ENCODE results near the gene LACC1. TPM values are rescaled to one million over a fixed set of nuclear protein-coding genes. Genes with fewer than 3 reads are reported as not detected.

LACC1 gene
- total RNA-seq, 2 donors from 2014 or later, result 2.3 to 9.9 TPM

DNA sequence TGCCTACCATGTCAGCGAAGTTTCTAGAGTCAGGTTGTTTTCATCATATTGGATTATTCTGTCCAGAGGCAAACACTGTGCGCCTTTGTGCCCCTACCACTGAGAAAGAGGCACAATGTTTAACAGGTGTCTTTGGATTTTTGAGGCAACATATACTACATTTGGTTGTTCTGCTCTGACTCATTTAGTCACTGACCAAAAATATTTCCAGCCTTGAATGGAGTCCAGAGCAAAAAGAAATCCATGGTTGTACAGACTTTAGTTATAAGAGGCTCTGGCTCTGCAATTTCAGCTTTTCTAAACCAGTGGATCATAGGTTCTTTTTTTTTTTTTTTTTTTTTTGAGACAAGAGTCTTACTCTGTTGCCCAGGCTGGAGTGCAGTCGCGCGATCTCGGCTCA, 35.7 kb downstream of the LACC1 start:
- TF ChIP-seq CTCF (IDR thresholded peaks at IDR 0.05) (no peak), POLR2A (IDR thresholded peaks at IDR 0.05) (no peak)
- no peaks in the 10 kb centered on the region for H3K27me3 ChIP-seq
- no peaks in the 10 kb centered on the region for H3K36me3 ChIP-seq (replicated peaks in 1 of 2; ENCODE audit: insufficient read depth in 1 of 2, low read depth in 2 of 2)
- ATAC-seq (no peak), DNase-seq (no peak)
- no peaks in the 10 kb centered on the region for H3K9me3 ChIP-seq
- H3K4me1 ChIP-seq, result no peaks in the 10 kb centered on the region
- no peak overlapping the region for H3K4me3 ChIP-seq
- 62 to 86% methylated on average over 5 to 6 of the region's 6 CpGs for WGBS, 2 donors
- H3K27ac ChIP-seq, result no peak overlapping the region
- intact Hi-C loops (cut with DNase I), result loop anchor here (10.0 kb wide), 2 partner anchors 129 to 539 kb away; no protein-coding TSS in a partner anchor

GRCh38 chr13:43916828-43917227, 37.1 kb downstream of the LACC1 start:
- no peaks in the 10 kb centered on the region for H3K4me1 ChIP-seq
- DNase-seq (no peak), ATAC-seq (no peak)
- H3K27ac ChIP-seq, result no peak overlapping the region
- H3K27me3 ChIP-seq, result no peaks in the 10 kb centered on the region
- intact Hi-C loops (cut with DNase I), result loop anchor here (10.0 kb wide), 2 partner anchors 128 to 538 kb away; no protein-coding TSS in a partner anchor
- H3K4me3 ChIP-seq, result no peak overlapping the region
- no peak for TF ChIP-seq CTCF (IDR thresholded peaks at IDR 0.05)
- TF ChIP-seq POLR2A (IDR thresholded peaks at IDR 0.05), result no peak
- H3K9me3 ChIP-seq, result no peaks in the 10 kb centered on the region
- H3K36me3 ChIP-seq (replicated peaks in 1 of 2; ENCODE audit: insufficient read depth in 1 of 2, low read depth in 2 of 2), result no peaks in the 10 kb centered on the region
- 21 to 56% methylated on average over 2 of the region's 2 CpGs for WGBS, 2 donors

- TF ChIP-seq CTCF (IDR thresholded peaks at IDR 0.05) (no peak), POLR2A (IDR thresholded peaks at IDR 0.05) (no peak)
- no peak for ATAC-seq
- intact Hi-C loops (cut with DNase I), result loop anchor here (10.0 kb wide), 2 partner anchors 126 to 536 kb away; no protein-coding TSS in a partner anchor
- Histone ChIP-seq H3K4me3 (no peak overlapping the region), H3K36me3 (replicated peaks in 1 of 2; ENCODE audit: insufficient read depth in 1 of 2, low read depth in 2 of 2) (no peaks in the 10 kb centered on the region), H3K27me3 (no peaks in the 10 kb centered on the region), H3K9me3 (no peaks in the 10 kb centered on the region), H3K4me1 (no peaks in the 10 kb centered on the region), H3K27ac (no peak overlapping the region)
- DNase-seq, result no peak
- WGBS, 2 donors, result 64 to 68% methylated on average over 5 of the region's 5 CpGs
These were observed 38.9 kb downstream of the LACC1 start for GRCh38 chr13:43918636-43919035.

- Histone ChIP-seq H3K4me3 (no peak overlapping the region), H3K27ac (no peak overlapping the region), H3K9me3 (no peaks in the 10 kb centered on the region), H3K27me3 (no peaks in the 10 kb centered on the region), H3K4me1 (no peaks in the 10 kb centered on the region), H3K36me3 (replicated peaks in 1 of 2; ENCODE audit: insufficient read depth in 1 of 2, low read depth in 2 of 2) (no peaks in the 10 kb centered on the region)
- ATAC-seq (no peak), DNase-seq (no peak)
- intact Hi-C loops (cut with DNase I), result no loop called here
- TF ChIP-seq POLR2A (IDR thresholded peaks at IDR 0.05), result no peak
- no peak for TF ChIP-seq CTCF (IDR thresholded peaks at IDR 0.05)
- WGBS, 2 donors, result 100% methylated on average over 1 of the region's 1 CpG
These were observed 41.4 kb downstream of the LACC1 start for GRCh38 chr13:43920965-43921674.
